Superior temporal gyrus (tissue), 1 donor: ENCODE measurements around the gene HTRA1.

Source experiments
- DNase-seq: peaks from one replicate; pipeline ENCODE4 v3.0.0-alpha.2; 2016; ENCODE audit errors: extremely low spot score

Gene HTRA1

DNA sequence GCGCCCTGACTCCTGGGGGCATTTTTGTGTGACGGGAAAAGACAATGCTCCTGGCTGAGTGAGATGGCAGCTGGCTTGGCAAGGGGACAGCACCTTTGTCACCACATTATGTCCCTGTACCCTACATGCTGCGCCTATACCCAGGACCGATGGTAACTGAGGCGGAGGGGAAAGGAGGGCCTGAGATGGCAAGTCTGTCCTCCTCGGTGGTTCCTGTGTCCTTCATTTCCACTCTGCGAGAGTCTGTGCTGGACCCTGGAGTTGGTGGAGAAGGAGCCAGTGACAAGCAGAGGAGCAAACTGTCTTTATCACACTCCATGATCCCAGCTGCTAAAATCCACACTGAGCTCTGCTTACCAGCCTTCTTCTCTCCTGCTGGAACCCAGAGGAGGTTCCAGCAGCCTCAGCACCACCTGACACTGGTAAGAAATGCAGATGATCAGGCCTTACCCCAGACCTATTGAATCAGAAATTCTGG is 6.7 kb upstream of the HTRA1 start, which contains the start of gene ARMS2:
TSS of gene ARMS2 (plus strand) at position 51 of the 478 bp plus-strand sequence. CDS start at position 126, 75 bp downstream.
- no peak for DNase-seq

DNA sequence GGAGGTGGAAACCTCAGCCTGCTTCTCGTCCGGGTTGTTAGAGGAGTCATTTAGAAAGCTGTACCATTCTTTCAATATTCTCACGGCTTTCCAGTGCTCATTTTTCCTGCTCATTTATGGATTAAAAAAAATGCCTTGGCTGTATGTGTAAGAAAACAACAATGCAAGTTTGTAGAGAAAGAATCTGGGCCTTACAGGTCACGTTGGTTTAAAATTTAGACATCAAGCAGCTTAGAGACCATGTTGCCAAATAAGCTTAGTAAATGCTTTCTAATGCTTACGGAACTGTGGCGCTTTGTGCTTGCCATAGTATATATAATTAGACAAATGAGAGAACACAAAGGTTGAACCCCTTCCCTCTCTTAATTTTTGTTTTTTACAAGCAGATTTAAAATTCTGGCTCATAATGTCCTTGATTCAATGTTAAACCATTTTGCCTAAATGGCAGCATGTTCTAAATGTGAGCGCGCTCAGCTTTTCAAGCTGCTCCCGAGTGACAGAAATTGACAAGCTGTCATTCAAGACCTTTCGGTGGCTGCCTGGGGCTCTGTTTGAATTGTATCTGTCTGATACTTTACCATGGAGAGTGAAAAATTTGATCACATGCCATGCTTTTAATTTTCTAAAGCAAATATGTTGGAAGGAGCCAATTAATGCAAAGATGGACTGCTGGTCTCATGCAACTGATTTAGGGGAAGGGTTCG is 5.8 kb upstream of the HTRA1 start:
- DNase-seq, result no peak

GRCh38 chr10:122457934-122458333 is 3.4 kb upstream of the HTRA1 start:
- peak; percentile 83 for DNase-seq

GRCh38 chr10:122458693-122459092 is 2.7 kb upstream of the HTRA1 start:
- DNase-seq, result no peak

DNA sequence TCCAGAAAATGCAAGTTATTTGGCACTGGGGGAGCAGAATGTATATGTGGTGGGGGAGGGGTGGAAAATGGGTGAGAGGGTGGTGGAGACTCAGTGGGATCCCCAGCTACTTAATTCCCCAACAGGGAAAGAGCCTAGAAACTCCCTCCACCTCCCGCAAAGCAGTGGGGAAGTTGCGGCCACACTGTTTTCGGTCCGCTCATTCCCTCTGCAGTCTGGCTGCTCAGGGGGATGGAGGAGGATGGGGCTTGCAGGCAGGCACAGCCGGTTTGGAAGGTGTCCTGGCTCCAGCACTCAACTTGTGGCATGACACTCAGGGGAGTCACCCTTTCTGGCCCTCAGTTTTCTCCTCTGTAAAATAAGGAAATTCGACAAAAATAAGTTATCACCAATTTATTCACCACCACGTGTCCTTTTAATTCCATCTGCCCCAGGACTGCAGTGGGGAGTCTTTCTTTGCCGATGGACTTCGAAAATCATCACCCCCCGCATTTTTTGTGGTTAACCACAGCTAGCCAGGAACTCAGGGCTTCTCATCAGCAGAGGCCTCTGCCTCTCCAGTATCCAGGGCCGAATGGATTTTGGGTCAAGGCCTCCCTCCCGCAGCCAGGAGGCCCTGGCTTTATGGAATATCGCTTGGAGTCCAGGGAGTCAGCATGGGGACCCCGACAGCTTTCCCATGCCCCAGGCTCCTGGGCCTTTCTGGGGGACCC is 1.6 kb upstream of the HTRA1 start:
- no peak for DNase-seq

GRCh38 chr10:122460891-122461293 is 461 bp upstream of the HTRA1 start:
- DNase-seq, result no peak

DNA sequence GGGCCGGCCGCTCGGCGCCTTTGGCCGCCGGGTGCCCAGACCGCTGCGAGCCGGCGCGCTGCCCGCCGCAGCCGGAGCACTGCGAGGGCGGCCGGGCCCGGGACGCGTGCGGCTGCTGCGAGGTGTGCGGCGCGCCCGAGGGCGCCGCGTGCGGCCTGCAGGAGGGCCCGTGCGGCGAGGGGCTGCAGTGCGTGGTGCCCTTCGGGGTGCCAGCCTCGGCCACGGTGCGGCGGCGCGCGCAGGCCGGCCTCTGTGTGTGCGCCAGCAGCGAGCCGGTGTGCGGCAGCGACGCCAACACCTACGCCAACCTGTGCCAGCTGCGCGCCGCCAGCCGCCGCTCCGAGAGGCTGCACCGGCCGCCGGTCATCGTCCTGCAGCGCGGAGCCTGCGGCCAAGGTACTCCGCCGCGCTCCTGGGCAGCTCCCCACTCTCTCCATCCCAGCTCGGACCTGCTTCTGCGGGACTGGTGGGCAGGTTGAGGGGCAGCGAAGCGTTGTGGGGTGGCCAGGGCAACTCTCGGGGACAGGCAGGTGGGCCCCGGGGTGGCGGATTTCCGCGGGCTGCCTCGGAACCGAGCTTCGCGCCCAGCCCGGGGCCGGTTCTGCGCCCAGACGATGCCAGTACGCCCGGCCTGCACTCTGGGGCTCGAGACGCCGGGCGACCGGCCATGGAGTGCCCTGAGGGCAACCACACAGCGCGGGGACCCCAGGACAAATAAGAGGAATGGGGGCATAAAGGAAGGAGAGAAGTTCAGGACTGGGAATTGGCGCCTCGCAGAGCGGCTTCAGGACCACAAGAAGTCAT is 578 bp downstream of the HTRA1 start:
- DNase-seq, result peak; percentile 10

DNA sequence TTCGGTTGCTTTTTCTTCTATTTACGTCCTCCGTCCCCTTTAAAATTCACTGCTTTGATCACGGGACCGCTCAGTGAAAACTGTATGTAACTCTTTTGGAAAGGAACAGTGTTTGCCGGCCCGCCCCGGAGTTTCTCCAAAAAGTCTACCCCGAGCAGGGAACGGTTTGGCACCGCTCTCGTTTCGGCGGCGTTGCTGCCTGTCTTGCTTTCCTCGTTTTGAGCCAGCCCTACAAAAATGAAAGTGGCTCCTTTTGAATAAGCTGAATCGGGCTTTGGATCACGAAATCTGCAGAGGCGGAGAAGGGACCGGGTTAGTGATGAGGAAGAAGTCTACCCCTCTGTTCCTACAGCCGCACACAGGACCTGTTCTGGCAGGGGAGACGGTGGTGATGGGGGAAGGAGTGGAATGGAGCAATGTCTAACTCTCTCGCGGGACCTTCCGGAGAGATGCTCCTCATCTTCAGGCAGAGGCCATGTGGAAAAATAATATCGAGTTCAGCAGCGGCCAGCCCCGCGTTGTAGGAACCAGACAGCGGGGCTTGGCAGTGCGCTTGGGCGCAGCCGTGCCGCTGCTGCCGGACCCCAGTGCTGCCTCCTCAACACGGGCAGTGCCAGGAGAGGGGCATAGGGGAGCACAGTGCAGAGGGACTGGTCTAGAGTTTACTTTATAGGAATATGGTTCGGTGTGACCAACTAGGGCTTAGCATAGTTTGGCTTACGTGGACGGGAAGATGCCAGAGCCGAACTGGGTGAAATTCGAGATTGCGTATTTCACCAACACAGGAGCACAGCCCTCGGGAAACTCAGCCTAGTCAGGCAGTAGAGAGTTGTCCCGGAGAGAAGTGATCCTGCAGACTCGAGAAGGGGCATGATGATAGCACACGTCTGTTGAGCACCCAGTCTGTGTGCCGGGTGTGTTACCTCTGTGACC is 1.4 kb downstream of the HTRA1 start:
- peak; percentile 71 for DNase-seq

- peak; percentile 27 for DNase-seq
Measured at GRCh38 chr10:122463466-122464249, 2.3 kb downstream of the HTRA1 start.

DNA sequence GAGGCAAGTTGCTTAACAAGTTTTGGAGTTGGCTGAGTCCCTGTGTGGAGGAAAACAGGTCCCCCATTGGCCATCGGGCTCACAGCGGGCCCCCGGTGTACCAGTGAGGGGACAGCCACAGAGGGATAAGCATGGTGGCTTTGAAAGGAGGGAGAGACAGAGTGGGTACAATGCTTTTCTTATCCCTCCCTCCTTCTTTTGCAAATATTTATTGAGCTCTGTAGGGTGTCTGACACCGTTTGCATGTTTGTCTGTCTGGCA is 2.8 kb downstream of the HTRA1 start:
- DNase-seq, result no peak

- DNase-seq, result no peak
Measured at GRCh38 chr10:122464586-122464985, 3.2 kb downstream of the HTRA1 start.

- DNase-seq, result no peak
Measured at GRCh38 chr10:122465401-122466040, 4.2 kb downstream of the HTRA1 start.

DNA sequence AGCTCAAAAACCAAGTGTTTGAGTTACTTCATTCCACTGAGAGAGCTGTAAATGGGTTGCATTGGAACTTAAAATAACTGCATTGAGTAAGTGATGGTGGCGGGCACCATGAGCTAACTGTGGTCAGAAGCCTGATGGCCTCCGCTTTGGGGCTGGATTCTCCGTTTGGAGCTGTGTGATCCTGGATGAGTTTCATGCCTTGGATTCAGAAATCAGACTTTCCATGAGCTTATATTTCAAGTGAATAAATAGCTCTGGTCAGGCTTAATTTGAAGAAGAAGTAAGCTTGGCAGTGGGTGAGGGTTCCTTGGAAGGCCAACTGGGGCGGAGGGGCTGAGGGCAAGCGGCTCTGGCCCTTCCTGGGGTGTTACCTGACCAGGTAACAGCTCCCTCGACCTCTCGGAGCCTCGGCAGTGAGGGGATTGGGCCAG is 5.6 kb downstream of the HTRA1 start:
- no peak for DNase-seq

- DNase-seq, result no peak
Measured at GRCh38 chr10:122467701-122468100, 6.3 kb downstream of the HTRA1 start.

DNA sequence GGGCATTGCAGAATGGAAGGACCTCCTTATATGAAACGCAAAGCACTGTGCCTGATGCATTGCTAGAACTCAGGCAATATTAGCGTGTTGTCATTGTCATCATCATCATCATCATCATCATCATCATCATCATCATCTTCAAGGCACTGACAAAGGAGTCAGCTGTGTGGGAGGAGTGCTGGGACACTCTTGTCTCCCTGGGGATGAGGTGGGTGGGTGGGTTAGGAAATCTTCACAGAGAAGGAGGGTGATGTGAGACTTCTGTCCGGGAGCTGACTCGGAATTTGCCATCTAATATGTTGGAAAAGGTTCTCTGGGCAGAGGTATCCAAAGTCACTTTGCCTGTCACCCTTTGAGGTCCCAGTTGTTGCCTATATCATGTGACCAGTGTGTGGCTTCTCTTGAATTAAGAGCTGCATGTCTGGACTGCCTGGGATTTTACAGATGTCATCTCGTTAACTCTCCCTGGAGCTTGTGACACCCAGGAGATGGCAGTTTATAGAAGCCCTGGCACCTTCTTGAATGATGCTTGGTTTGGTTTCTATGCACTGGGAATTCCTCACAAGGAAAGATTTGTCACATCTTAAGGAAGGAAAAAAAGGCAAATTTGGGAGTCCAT is 7.1 kb downstream of the HTRA1 start:
- DNase-seq, result no peak

DNA sequence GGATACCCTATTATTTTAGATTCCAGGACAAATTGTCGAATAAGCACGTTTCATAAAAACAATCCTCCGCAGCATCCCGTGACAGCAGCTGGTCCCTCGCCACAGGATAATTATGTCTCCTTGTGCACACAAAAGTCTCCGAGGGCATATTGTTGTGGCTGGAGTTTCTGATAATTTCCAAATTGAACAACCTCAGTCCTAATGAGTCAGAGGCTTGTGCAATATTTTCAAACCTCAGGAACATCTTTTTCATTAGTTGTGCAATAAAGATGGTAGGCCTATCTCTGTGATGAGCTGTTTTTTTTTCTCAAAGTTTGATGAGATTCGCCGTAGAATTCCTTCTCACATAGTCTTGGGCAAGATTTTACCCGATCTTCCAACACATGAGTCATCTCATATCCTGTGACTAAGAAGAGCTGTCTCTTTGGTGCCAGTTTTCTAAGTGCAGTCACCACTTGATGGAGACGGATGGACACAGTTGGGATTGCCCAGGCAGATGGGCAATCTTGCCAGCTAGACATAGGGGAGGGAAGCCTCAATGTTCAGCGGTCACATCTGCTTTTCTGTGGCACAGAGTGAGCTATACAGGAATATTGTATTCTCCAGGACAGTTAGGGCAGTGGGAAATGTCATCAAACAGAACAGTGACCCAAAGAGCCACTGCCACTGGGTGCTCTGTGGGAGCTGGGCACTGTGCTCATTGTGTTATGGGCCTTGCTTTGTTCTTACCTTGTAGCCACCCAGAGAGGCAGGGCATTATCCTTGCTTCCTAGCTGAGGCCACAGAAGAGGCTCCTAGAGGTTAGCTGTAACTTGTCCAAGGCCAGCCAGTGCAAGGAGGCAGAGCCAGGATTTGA is 7.8 kb downstream of the HTRA1 start:
- DNase-seq, result peak; percentile 80

- DNase-seq, result no peak
Measured at GRCh38 chr10:122469848-122470247, 8.5 kb downstream of the HTRA1 start.

DNA sequence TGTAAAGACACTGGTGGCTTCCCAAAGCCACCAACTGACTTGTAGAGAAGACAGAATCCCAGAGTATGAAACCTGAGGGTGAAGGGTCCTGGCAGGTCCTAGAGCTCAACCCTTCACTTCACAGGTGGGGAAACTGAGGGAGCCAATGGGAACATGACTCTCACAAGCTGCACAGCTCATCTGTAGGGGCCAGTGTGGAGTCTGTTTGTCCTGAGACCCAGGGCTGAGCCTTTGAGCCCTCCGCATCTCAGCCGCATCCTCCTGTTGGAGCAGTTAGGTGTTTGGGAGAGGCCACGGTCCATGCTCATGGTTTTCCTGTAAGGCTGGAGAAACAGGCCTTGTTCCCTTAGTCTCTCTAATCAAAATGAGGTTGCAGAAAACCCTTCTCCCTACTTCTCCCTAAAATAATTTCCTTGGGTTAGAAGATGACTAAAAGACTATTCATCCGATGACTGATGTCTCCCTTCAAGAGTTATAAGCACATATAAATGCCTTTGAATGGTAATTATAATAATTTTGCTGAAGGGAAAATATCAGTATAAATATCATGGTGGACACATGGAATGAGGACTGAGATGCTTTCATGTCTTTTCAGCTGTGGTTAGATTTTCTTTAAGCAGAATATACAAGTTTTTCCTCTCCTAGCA is 10.3 kb downstream of the HTRA1 start:
- DNase-seq, result no peak
